Posterior vena cava (tissue), 2 donors: ENCODE data around the gene GRK4. TPM values are rescaled to one million over a fixed set of nuclear protein-coding genes. Genes with fewer than 3 reads are reported as not detected.
"Not testable (repeated sequence)": the region's sequence is repeated elsewhere in the genome, so short reads cannot be mapped to it uniquely, and the experiment has no call there.

Experiments used
- DNase-seq: peaks from one replicate; pipeline ENCODE4 v3.0.0-alpha.2; 2020; ENCODE audit warnings: low spot score
- intact Hi-C, 2 donors: fragments of 100-400 bp; cut with DNase I; formaldehyde crosslinking; loops; one replicate each; pipeline versions ENCODE4 v1.14.1 to v1.14.2; 2022 to 2023
- total RNA-seq, 2 donors: library from RNA; stranded (reverse); fragmentation: NEBNext Ultra II Directional; extraction: Animal tissue kit (Norgen Biotek cat#: 25700); gene quantifications; one replicate each; pipeline ENCODE4 v1.2.1, GENCODE V29; 2021
- donor health status: DM: yes; HTN: yes; CAD: no.
- donor health status: DM: yes; HTN: yes; CAD: no.

GRK4 gene
- total RNA-seq, 2 donors from 2014 or later = 5.6 to 8.0 TPM

DNA sequence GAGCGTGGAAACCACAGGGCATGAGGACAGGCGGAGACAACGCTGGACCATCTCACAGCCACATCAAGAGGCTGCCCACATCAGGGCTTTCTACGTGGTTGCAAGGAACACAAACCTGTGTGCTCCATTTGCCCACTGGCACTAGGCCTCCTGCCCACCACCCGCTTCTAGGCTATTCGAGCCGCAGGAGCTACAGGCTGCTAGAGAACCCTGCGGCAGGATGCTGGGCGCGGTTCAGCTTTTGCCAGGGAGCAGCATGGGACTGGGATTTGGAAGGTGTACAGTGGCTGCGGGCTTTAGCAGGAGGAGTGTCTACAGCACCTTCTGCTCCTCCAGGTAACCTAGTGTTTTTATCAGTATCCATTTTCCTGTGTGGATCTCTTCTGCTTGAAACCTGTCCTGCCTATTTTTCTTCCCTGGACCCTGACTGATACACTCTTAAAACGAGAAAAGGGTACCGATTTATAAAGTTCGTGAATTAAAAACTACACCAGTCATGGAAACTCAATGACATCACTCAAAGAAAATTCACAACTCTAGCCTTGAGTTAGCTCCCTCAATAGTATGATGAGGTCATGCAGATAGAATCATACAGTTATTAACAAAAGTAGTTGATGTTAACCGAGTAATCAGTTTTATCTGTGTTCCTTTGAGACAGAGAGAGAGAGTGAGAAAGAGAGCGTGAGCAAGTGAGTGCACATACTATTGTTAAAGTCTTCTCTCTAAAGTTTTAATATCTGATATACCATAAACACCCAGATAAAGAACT is 13.0 kb upstream of the GRK4 start:
- intact Hi-C loops = no loop called here
- no peak for DNase-seq

GRCh38 chr4:2953496-2953895 is 9.9 kb upstream of the GRK4 start:
- intact Hi-C loops = no loop called here
- no peak for DNase-seq

DNA sequence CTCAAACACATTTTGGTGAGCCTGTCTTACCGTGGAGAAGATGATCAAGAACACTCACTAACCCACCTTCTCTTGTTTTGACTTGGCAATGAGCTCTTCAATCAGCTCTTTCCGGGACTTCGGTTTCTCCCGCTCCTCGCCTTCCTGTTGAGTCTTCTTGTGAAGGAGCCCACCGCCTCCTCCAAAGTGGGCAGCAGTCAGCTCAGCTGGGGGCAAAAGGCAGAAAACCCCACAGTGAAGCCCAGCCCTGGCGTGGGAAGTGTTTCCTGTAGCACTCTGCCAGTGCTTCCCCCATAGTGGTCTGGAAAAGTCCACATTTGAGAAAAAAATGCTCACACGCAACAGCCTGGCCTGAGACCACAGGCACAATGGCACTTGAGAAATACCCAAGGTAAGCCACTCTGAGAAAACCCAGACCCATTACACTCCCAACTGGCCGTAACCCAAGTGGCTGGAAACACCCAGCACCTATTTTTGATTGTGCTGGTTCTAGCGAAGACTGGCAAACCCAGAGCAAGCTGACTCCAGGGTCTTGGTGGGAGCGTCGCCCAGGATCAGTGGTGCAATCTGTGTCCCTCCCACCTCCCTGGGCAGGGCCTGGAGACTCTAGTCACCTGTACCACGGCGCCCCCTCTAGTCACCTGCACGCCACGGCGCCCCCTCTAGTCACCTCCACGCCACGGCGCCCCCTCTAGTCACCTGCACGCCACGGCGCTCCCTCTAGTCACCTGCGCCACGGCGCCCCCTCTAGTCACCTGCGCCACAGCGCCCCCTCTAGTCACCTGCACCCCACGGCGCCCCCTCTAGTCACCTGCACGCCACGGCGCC is 8.8 kb upstream of the GRK4 start:
- peak; percentile 16 for DNase-seq
- intact Hi-C loops = no loop called here

DNA sequence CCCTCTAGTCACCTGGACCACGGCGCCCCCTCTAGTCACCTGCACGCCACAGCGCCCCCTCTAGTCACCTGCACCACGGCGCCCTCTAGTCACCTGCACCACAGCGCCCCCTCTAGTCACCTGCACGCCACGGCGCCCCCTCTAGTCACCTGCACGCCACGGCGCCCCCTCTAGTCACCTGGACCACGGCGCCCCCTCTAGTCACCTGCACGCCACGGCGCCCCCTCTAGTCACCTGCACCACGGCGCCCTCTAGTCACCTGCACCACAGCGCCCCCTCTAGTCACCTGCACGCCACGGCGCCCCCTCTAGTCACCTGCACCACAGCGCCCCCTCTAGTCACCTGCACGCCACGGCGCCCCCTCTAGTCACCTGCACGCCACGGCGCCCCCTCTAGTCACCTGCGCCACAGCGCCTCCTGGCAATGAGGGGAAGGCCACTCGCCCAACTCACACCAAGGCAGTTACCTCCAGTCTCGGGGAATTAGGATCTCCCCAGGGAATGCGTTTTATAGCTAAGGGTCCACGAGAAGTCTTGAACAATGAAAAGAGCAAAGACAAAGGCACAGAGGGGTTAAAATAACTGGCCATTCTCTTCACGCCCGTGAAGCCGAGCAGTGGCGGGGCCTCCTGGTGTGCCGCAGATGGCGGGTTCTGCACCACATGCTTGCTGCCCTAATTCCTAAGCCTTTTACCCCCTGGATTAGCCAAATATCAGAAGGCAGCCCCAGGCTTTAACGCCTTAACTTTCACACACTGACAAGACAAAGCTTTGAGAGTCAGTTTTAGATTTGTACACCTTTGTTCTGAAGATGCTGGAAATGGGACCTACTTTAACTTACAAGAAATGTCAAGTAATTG is 8.0 kb upstream of the GRK4 start:
- DNase-seq = peak; percentile 45
- intact Hi-C loops = not testable (repeated sequence)

DNA sequence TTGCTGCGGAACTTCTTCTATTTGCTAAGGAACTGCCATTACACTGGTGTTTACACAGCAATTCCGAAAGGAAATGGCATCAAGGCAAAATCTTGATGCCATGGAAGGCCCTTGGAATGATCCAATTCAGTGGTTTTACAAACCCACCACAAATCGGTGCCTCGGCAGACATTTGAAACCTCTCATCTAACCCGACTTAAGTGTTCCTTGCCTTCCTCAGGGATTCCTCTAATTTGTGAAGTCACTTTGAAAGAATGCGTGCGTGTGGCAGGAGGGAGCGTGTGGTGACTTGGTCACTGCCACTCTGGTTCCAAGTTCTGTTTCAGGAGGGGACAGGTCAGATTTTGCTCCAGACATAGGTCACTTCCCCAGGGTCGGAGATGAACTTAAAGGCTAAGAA is 4.9 kb upstream of the GRK4 start:
- intact Hi-C loops = no loop called here
- DNase-seq = no peak

- intact Hi-C loops = loop anchor here in 1 of 2 donors (10.0 kb wide), 1 partner anchor 716 kb away; the partner anchor contains the start of genes HAUS3 and POLN
- DNase-seq = not testable (repeated sequence)
Observed at GRCh38 chr4:2960450-2960849, 2.9 kb upstream of the GRK4 start.

- intact Hi-C loops = loop anchor here in 1 of 2 donors (10.0 kb wide), 1 partner anchor 717 kb away; the partner anchor contains the start of genes HAUS3 and POLN
- no peak for DNase-seq
Observed at GRCh38 chr4:2961421-2961810, 2.0 kb upstream of the GRK4 start.

- intact Hi-C loops = loop anchor here in 1 of 2 donors (10.0 kb wide), 1 partner anchor 717 kb away; the partner anchor contains the start of genes HAUS3 and POLN
- no peak for DNase-seq
Observed at GRCh38 chr4:2961811-2962441, 1.4 kb upstream of the GRK4 start.

- intact Hi-C loops = loop anchor here in 1 of 2 donors (10.0 kb wide), 1 partner anchor 718 kb away; the partner anchor contains the start of genes HAUS3 and POLN
- DNase-seq = no peak
Observed at GRCh38 chr4:2962614-2963174, 677 bp upstream of the GRK4 start.

- no peak for DNase-seq
- intact Hi-C loops = loop anchor here in 1 of 2 donors (10.0 kb wide), 1 partner anchor 719 kb away; the partner anchor contains the start of genes HAUS3 and POLN
Observed at GRCh38 chr4:2963966-2964471, 648 bp downstream of the GRK4 start.

- DNase-seq = no peak
- intact Hi-C loops = loop anchor here in 1 of 2 donors (10.0 kb wide), 1 partner anchor 720 kb away; the partner anchor contains the start of genes HAUS3 and POLN
Observed at GRCh38 chr4:2964706-2965258, 1.4 kb downstream of the GRK4 start.

GRCh38 chr4:2965262-2965661 is 1.9 kb downstream of the GRK4 start:
- no peak for DNase-seq
- intact Hi-C loops = loop anchor here in 1 of 2 donors (10.0 kb wide), 1 partner anchor 720 kb away; the partner anchor contains the start of genes HAUS3 and POLN

- no peak for DNase-seq
- intact Hi-C loops = loop anchor here in 1 of 2 donors (10.0 kb wide), 1 partner anchor 724 kb away; the partner anchor contains the start of genes HAUS3 and POLN
Observed at GRCh38 chr4:2968381-2968780, 5.0 kb downstream of the GRK4 start.

DNA sequence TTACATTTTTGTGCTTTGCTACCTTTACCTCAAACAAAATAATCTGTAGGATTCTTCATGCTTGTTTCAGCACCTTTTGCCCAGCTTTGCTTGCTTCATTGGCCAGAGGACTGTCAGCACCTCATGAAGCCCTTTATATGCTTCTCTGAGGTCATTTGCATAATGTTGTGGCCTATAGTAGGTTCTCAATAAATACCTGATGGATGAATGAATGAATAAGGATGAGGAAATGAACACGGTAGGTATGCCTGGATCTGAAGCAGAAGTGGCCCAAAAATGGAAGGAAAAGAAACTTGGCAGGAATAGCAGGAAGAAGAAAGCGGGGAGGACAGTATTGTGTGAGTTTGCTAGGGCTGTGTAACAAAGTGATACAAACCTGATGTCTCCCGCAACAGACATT is 7.9 kb downstream of the GRK4 start:
- intact Hi-C loops = loop anchor here in 1 of 2 donors (10.0 kb wide), 1 partner anchor 64 kb away; no protein-coding TSS in a partner anchor
- no peak for DNase-seq

- DNase-seq = no peak
- intact Hi-C loops = loop anchor here in 1 of 2 donors (10.0 kb wide), 1 partner anchor 57 kb away; no protein-coding TSS in a partner anchor
Observed at GRCh38 chr4:2977211-2978088, 14.1 kb downstream of the GRK4 start.

GRCh38 chr4:2981256-2981819 is 18.0 kb downstream of the GRK4 start:
- intact Hi-C loops = no loop called here
- DNase-seq = no peak
